Stimulated activated CD4-positive, alpha-beta T cell treated with anti-CD3 and anti-CD28 coated beads, Interleukin-15, amount 100 ng/mL, for 48 hours (primary cell): ENCODE measurements around the gene KCNC4.

Experiments used
- DNase-seq, 2 donors: peaks; one replicate each; pipeline ENCODE4 v3.0.0-alpha.2; 2020; ENCODE audit warnings: low read depth in 2 of 2

The KCNC4 gene

GRCh38 chr1:110188035-110188618 is 22.0 kb upstream of the KCNC4 start:
- DNase-seq: no peak

DNA sequence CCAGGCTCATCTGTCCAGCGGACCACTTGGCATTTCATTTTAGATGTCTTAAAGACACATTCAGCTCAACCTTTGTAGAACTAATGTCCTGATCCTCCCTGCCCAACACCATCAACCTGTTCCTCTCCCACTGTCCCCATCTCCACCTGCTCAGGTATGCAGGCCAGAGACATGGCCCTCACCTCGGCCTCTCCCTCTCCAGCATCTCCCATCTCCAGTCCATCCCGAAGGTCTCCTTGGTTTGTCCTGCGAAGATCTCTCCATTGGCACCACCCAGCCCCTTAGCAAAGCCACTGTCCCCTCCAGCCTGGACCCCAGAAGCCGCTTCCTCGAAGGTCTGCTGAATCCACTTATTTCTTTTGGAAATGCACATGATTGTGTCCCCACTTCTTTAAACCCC is 20.9 kb upstream of the KCNC4 start:
- DNase-seq: no peak

DNA sequence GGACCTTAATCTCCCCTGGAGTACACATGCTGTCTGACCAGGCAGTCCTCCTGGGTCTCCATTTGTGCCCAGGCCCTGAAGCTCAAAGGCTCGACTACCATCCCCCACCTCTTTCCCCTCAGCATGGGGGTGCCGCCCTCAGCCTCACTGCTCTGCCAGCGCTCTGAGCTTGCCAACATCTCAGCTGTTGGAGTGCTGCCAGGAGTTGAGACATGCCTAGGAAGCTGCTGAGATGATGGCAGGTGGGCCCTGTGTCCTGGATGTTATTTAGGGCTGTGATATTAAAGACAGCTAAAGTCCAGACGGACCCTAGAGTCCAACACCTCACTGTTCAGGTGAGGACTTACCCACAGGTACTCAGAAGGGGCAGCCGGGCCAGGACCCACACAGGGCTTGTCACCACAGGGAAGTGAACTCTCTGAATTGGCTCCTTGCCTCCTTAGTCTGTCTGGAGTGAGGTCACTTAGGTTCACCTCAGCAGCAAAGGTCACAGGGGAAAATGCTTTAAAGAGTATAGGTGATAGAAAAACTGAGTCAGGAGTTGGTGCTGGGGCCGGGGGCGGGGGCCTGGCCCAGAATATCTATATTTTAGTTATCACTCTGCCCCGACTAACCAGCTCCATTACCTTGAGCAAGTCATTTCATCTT is 19.7 kb upstream of the KCNC4 start:
- DNase-seq: no peak

- no peak for DNase-seq
These were observed 17.6 kb upstream of the KCNC4 start for GRCh38 chr1:110192541-110192940.

- no peak for DNase-seq
These were observed 14.9 kb upstream of the KCNC4 start for GRCh38 chr1:110195196-110195595.

DNA sequence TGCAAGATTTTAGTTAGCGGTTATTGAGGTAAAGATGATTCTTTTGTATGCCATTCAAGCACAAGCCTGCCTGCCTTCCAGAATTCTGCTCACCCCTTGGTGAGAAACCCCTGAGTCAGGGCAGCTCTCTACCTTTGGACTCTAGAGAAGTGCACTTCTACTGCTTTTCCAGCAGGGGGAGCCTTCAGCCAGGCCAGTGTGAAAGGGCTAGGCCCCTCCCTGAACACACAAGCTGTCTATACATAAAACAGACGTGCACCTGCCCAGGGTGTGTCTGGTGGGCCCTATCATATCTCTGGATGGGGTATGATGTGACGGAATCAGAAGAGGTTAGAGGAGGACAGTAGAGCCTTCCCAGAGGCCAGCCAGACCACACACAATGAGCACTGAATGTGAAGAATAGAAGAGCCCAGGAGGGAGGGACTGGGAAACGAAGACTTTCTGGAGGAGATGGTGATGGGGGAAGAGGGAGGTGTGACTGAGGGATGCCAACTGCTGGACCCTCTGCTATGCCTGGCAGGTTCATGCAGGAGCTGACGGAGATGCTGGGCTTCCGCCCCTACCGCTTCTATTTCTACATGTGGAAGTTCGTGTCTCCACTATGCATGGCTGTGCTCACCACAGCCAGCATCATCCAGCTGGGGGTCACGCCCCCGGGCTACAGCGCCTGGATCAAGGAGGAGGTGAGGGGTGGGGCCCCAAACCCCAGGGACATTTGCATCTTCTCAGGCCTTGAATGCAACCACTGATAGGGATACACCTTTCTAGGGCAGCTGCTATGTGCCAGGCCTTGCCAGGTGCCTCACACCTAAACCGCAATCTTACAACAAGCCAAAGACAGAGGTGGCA is 13.0 kb upstream of the KCNC4 start:
- peak; percentile 39 to 41 for DNase-seq

DNA sequence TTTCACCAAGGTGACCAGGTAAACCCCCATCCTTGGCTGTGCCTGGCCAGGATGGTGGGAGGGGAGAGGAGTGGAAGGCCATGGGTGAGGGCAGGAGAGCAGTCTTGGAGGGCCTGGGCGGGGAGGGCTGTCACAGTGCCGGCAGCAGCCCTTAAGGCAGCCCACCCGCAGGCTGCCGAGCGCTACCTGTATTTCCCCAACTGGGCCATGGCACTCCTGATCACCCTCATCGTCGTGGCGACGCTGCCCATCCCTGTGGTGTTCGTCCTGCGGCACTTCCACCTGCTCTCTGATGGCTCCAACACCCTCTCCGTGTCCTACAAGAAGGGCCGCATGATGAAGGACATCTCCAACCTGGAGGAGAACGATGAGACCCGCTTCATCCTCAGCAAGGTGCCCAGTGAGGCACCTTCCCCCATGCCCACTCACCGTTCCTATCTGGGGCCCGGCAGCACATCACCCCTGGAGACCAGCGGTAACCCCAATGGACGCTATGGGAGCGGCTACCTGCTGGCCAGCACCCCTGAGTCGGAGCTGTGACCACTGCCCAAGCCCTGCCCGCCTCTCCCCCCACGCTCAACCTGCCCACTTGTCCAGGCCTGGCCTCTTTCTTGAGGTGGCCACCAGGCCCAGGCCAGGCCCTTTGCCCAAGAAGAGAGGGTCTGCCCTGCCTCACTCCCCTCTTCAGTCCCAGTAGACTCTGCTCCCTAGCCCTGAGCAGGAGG is 12.0 kb upstream of the KCNC4 start:
- no peak for DNase-seq

DNA sequence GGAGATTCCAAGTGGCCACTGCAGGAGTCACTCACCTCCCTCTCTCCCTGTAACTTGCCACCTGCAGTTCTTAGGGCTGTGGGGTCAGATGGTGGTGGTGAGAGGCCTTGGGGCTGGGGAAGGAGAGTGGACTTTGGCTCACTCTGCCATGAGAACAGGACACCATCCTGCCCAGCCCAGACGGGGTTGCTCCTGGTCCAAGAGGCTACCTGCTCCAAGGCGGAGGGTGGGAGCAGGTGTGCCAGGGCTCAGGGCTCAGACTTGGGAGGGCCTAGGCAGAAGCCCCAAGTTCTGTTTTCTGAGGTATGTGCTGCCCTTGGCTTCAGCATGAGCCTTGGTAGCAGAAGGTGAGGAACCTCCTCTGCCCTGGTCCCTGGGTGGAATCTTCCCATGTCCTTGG is 11.4 kb upstream of the KCNC4 start:
- no peak for DNase-seq

- no peak for DNase-seq
These were observed 9.9 kb upstream of the KCNC4 start for GRCh38 chr1:110200190-110200589.

GRCh38 chr1:110200666-110201065 is 9.4 kb upstream of the KCNC4 start:
- DNase-seq: no peak

DNA sequence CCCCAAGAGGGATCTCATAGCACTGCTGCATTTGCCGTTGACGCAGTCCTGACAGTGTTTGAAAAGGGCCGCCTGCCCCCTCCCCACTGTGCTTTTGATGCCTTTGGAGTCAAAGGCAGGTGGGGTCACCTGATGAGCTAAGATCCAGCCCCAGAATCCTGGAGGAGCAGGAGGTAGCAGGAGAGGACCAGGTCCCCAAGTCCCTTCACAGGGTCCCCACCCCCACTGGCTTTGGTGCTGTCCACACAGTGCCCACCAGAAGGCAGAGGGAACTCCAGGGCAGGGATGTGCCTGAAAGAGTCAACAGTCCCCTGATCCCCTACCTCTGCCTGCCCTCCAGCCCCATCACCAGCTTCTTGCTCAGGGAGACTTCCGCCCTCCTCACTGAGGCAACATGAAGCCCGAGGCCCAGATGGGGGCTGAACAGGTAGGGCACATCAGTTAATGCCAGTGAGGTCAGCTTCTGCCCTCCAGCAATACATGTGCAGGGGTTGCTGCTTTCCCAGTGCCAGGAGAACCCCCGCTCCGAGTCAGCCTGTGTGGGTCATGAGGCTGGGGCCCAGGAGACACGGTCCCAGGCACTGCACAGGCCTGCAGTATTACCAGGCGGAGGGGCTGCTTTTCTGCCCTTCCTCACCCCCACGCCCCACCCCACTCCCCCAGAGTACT is 8.8 kb upstream of the KCNC4 start:
- DNase-seq: no peak

- DNase-seq: peak; percentile 36 to 68
These were observed 7.0 kb upstream of the KCNC4 start for GRCh38 chr1:110203021-110203661.

GRCh38 chr1:110205156-110205555 is 5.0 kb upstream of the KCNC4 start:
- DNase-seq: no peak

GRCh38 chr1:110205591-110206155 is 4.4 kb upstream of the KCNC4 start:
- DNase-seq: no peak

DNA sequence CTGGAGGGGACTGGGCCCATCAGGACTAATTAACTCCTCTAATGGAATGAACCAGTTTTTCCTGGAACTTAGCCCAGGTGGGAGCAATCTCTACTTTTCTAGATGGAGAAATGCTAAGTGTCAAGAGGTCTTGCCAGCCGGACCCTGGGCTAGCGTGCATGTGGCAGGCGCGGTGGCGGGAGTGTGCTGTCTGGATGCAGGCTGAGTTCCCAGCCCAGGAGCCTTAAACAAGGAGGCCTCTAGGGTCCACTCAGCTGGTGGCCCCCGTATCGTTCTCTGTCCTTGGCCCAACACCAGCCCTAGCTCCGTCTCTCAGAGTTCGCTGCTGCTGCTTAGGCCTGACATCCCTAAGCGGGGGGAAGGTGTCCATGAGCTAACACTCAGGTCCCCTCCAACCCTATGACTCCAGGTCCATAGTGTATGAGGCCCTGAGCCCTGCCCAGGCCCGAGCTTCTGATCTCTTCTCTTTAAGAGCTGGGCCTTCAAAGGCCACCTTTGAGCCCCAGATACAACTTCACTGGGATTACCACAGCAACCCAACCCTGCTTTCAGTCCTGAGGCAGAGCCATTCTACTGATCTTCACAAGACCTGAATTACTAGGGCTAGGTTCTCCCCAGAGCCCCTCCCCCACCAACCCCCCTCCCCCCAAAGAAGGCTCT is 3.7 kb upstream of the KCNC4 start:
- DNase-seq: no peak

DNA sequence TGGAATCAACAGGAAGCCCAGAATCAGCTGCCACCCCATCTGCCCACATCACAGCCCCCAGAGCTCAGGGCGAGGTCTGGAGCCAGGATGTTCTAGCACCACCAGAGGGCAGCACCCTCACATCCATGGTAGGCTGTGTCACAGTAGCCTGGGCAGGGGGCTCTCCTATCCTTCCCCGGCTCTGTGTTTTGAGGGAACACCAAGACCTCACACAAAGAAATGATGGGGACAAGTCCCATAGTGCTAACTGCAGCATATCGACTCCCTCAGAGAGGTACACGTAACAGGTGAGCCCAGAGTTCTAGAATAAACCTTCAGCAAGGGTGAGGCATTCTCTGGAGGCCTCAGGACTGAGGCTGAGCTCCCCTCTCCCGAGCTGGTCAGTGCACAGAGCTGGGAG is 2.3 kb upstream of the KCNC4 start:
- DNase-seq: peak; percentile 51 to 78

- DNase-seq: no peak
These were observed 1.0 kb upstream of the KCNC4 start for GRCh38 chr1:110208916-110209645.

- DNase-seq: peak; percentile 25 to 28
These were observed 736 bp downstream of the KCNC4 start for GRCh38 chr1:110210604-110211495.
